H1 (cell line): ENCODE measurements around the gene FLT3.

ENCODE experiments used
- POLR2A ChIP-seq, 2 experiments: IDR thresholded peaks; 1 replicate in 1 of 2; 2 replicates in 1 of 2; pipeline ENCODE4 v1.6.1; 2011; ENCODE audit warnings: low read depth in 2 of 2, low read length in 2 of 2, mild to moderate bottlenecking in 2 of 2; ENCODE audit errors: control extremely low read depth in 1 of 2
- SIN3A ChIP-seq, 2 experiments: IDR thresholded peaks in 1 of 2; conservative IDR thresholded peaks in 1 of 2; 2 replicates each; pipeline ENCODE4 v1.6.1; 2011 to 2012; ENCODE audit warnings: low read length in 2 of 2, improper control_type of control experiment in 1 of 2, low read depth in 1 of 2, mild to moderate bottlenecking in 1 of 2
- SRF ChIP-seq: IDR thresholded peaks from 2 replicates; pipeline ENCODE4 v1.6.1; 2011; ENCODE audit warnings: mild to moderate bottlenecking, low read depth, low read length, moderate library complexity
- YY1 ChIP-seq: IDR thresholded peaks from 2 replicates; pipeline ENCODE4 v1.6.1; 2011; ENCODE audit warnings: low read depth, mild to moderate bottlenecking, low read length
- TF ChIP-seq, protein P1 (sequence below), 3 experiments: IDR thresholded peaks; 1 replicate in 2 of 3; 2 replicates in 1 of 3; pipeline versions ENCODE4 v1.5.1 to v1.6.1; 2011; ENCODE audit warnings: low read length in 3 of 3, mild to moderate bottlenecking in 3 of 3, inconsistent platforms in 2 of 3, low read depth in 1 of 3, moderate library complexity in 1 of 3; ENCODE audit not compliant: insufficient read depth in 1 of 3; ENCODE audit errors: control extremely low read depth in 1 of 3

DNA sequence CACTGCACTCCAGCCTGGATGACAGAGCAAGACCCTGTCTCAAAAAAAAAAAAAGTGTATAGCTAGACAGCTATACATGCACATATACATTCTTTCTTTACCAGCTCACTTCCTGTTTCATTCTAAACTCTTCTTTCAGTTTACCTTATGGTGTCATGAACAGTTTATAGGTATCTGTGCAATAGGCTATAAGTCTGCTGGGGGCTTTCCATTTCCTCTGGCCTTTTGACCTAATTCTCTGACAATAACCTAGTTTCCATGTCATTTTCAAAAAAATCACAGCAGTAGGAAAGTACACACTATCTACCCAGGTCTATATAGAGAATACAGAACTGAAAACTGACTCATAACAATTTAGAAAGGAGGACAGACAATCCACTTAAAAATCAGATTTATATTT lies 87.5 kb downstream of the FLT3 start:
- no peak for TF ChIP-seq SIN3A (conservative IDR thresholded peaks at IDR 0.05 in 1 of 2, IDR thresholded peaks at IDR 0.05 in 1 of 2; ENCODE audit: low read depth in 1 of 2, low read length in 2 of 2)
- TF ChIP-seq, protein P1, sequence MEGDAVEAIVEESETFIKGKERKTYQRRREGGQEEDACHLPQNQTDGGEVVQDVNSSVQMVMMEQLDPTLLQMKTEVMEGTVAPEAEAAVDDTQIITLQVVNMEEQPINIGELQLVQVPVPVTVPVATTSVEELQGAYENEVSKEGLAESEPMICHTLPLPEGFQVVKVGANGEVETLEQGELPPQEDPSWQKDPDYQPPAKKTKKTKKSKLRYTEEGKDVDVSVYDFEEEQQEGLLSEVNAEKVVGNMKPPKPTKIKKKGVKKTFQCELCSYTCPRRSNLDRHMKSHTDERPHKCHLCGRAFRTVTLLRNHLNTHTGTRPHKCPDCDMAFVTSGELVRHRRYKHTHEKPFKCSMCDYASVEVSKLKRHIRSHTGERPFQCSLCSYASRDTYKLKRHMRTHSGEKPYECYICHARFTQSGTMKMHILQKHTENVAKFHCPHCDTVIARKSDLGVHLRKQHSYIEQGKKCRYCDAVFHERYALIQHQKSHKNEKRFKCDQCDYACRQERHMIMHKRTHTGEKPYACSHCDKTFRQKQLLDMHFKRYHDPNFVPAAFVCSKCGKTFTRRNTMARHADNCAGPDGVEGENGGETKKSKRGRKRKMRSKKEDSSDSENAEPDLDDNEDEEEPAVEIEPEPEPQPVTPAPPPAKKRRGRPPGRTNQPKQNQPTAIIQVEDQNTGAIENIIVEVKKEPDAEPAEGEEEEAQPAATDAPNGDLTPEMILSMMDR (IDR thresholded peaks at IDR 0.05; ENCODE audit: control extremely low read depth in 1 of 3, insufficient read depth in 1 of 3, low read depth in 1 of 3, low read length in 3 of 3), result no peak
- no peak for TF ChIP-seq POLR2A (IDR thresholded peaks at IDR 0.05; ENCODE audit: control extremely low read depth in 1 of 2, low read depth in 2 of 2, low read length in 2 of 2)
- TF ChIP-seq SRF, result no peak
- no peak for TF ChIP-seq YY1
